ENCODE results near the gene ULBP1.

ULBP1 gene

GRCh38 chr6:149938571-149939355 is 25.0 kb upstream of the ULBP1 start:
- POLR2A ChIA-PET: no interaction called here

GRCh38 chr6:149939356-149939648 is 24.4 kb upstream of the ULBP1 start:
- POLR2A ChIA-PET: no interaction called here
- CTCF ChIA-PET: interaction anchor here (1.2 to 1.3 kb wide), 2 partner anchors 72 to 78 kb away, joined by 3 to 6 read pairs; no protein-coding TSS in a partner anchor
- DNase-seq (ENCODE audit: low read depth, low spot score): no peak
- TF ChIP-seq CTCF (IDR thresholded peaks at IDR 0.05; ENCODE audit: insufficient read depth, low read length, missing control alignments): no peak
- no peak overlapping the region for H3K4me3 ChIP-seq (ENCODE audit: low read depth, low read length)

More at GRCh38 chr6:149938571-149939355, 25.0 kb upstream of the ULBP1 start:
- no peak for DNase-seq (ENCODE audit: low read depth, low spot score)
- CTCF ChIA-PET: interaction anchor here (0.6 to 1.2 kb wide), 2 partner anchors 78 to 142 kb away, joined by 3 to 6 read pairs; no protein-coding TSS in a partner anchor
- peak overlapping the region; percentile 55 for H3K4me3 ChIP-seq (ENCODE audit: low read depth, low read length)
- TF ChIP-seq CTCF (IDR thresholded peaks at IDR 0.05; ENCODE audit: insufficient read depth, low read length, missing control alignments): no peak

- TF ChIP-seq CTCF (IDR thresholded peaks at IDR 0.05; ENCODE audit: insufficient read depth, low read length, missing control alignments): no peak
- CTCF ChIA-PET: interaction anchor here (1.0 to 1.6 kb wide), 5 partner anchors 13 to 455 kb away, joined by 3 to 18 read pairs (median 4); no protein-coding TSS in a partner anchor
- POLR2A ChIA-PET: no interaction called here
- DNase-seq (ENCODE audit: low read depth, low spot score): no peak
- no peak overlapping the region for H3K4me3 ChIP-seq (ENCODE audit: low read depth, low read length)
Measured at GRCh38 chr6:149939909-149940671, 23.7 kb upstream of the ULBP1 start.

- no peak overlapping the region for H3K4me3 ChIP-seq (ENCODE audit: low read depth, low read length)
- no peak for TF ChIP-seq CTCF (IDR thresholded peaks at IDR 0.05; ENCODE audit: insufficient read depth, low read length, missing control alignments)
Measured at GRCh38 chr6:149940672-149940982, 23.1 kb upstream of the ULBP1 start.

GRCh38 chr6:149941583-149942460 is 21.9 kb upstream of the ULBP1 start, which contains the start of gene ULBP2:
Gene ULBP2 (plus strand): TSS chr6:149942014. CDS start chr6:149942073, 59 bp downstream.
- DNase-seq (ENCODE audit: low read depth, low spot score): peak; percentile 83
- TF ChIP-seq CTCF (IDR thresholded peaks at IDR 0.05; ENCODE audit: insufficient read depth, low read length, missing control alignments): no peak
- H3K4me3 ChIP-seq (ENCODE audit: low read depth, low read length): peak within 1 kb of the TSS; percentile 77
- POLR2A ChIA-PET: no interaction called here
- CTCF ChIA-PET: interaction anchor here (1.0 to 1.6 kb wide), 3 partner anchors 15 to 105 kb away, joined by 3 to 18 read pairs (median 4); no protein-coding TSS in a partner anchor

More at GRCh38 chr6:149940672-149940982, 23.1 kb upstream of the ULBP1 start:
- no peak for DNase-seq (ENCODE audit: low read depth, low spot score)
- ChIA-PET POLR2A (no interaction called here), CTCF (interaction anchor here (1.0 to 1.6 kb wide), 4 partner anchors 14 to 454 kb away, joined by 3 to 18 read pairs (median 8); no protein-coding TSS in a partner anchor)

Data from AG04449 (cell line).